ENCODE measurements around the gene SSR2. TPM values are rescaled to one million over a fixed set of nuclear protein-coding genes. Genes with fewer than 3 reads are reported as not detected.

The SSR2 gene
- total RNA-seq, 2 donors from 2014 or later, result 201 to 229 TPM

GRCh38 chr1:156006666-156007376 is 13.9 kb downstream of the SSR2 start:
- no peak for TF ChIP-seq CTCF (IDR thresholded peaks at IDR 0.05)
- TF ChIP-seq POLR2A (IDR thresholded peaks at IDR 0.05), result no peak
- no peak for TF ChIP-seq POLR2AphosphoS5 (IDR thresholded peaks at IDR 0.05)
- H3K4me1 ChIP-seq (replicated peaks), result no peaks in the 10 kb centered on the region
- H3K27ac ChIP-seq, result no peak overlapping the region
- no peaks in the 10 kb centered on the region for H3K27me3 ChIP-seq (replicated peaks; ENCODE audit: insufficient read depth)
- 50% methylated on average over 7 of the region's 7 CpGs for WGBS
- DNase-seq (ENCODE audit: low spot score), result no peak
- no peaks in the 10 kb centered on the region for H3K9me3 ChIP-seq
- H3K4me3 ChIP-seq, result no peak overlapping the region
- intact Hi-C loops (cut with DNase I), result no loop called here
- peaks cover 9 to 20% of the 10 kb centered on the region in 2 donors for H3K36me3 ChIP-seq

- Histone ChIP-seq H3K27me3 (replicated peaks; ENCODE audit: insufficient read depth) (no peaks in the 10 kb centered on the region), H3K36me3 (peaks cover 8 to 9% of the 10 kb centered on the region in 2 donors), H3K27ac (no peak overlapping the region), H3K4me1 (replicated peaks) (no peaks in the 10 kb centered on the region), H3K4me3 (no peak overlapping the region), H3K9me3 (no peaks in the 10 kb centered on the region)
- TF ChIP-seq POLR2A (IDR thresholded peaks at IDR 0.05) (no peak), CTCF (IDR thresholded peaks at IDR 0.05) (no peak), POLR2AphosphoS5 (IDR thresholded peaks at IDR 0.05) (no peak)
- DNase-seq (ENCODE audit: low spot score), result no peak
- 73% methylated on average over 4 of the region's 4 CpGs for WGBS
- intact Hi-C loops (cut with DNase I), result no loop called here
Measured at GRCh38 chr1:156004843-156005584, 15.7 kb downstream of the SSR2 start.

- Histone ChIP-seq H3K27me3 (replicated peaks; ENCODE audit: insufficient read depth) (no peaks in the 10 kb centered on the region), H3K4me3 (no peak overlapping the region), H3K9me3 (no peaks in the 10 kb centered on the region), H3K36me3 (peaks cover 1 to 3% of the 10 kb centered on the region in 2 donors), H3K27ac (no peak overlapping the region), H3K4me1 (replicated peaks) (no peaks in the 10 kb centered on the region)
- WGBS, result 46% methylated on average over 2 of the region's 2 CpGs
- DNase-seq (ENCODE audit: low spot score), result no peak
- intact Hi-C loops (cut with DNase I), result no loop called here
- TF ChIP-seq POLR2A (IDR thresholded peaks at IDR 0.05), result no peak
- no peak for TF ChIP-seq POLR2AphosphoS5 (IDR thresholded peaks at IDR 0.05)
- TF ChIP-seq CTCF (IDR thresholded peaks at IDR 0.05), result no peak
Measured at GRCh38 chr1:156003923-156004188, 16.9 kb downstream of the SSR2 start.

GRCh38 chr1:156002188-156002911 is 18.4 kb downstream of the SSR2 start:
- Histone ChIP-seq H3K4me3 (no peak overlapping the region), H3K9me3 (no peaks in the 10 kb centered on the region), H3K36me3 (no peaks in the 10 kb centered on the region), H3K27ac (no peak overlapping the region), H3K4me1 (replicated peaks) (no peaks in the 10 kb centered on the region), H3K27me3 (replicated peaks; ENCODE audit: insufficient read depth) (no peaks in the 10 kb centered on the region)
- DNase-seq (ENCODE audit: low spot score), result no peak
- intact Hi-C loops (cut with DNase I), result no loop called here
- no peak for TF ChIP-seq POLR2AphosphoS5 (IDR thresholded peaks at IDR 0.05)
- no peak for TF ChIP-seq CTCF (IDR thresholded peaks at IDR 0.05)
- TF ChIP-seq POLR2A (IDR thresholded peaks at IDR 0.05), result no peak
- 73% methylated on average over 3 of the region's 3 CpGs for WGBS

Data from prostate gland (tissue), 2 donors.